NCI-H1092 treated with DMSO at 0.1 percent for 48 hours (cell line): ENCODE results near the gene KCTD2.
A peak's percentile ranks its signal among the peaks of the same experiment; 100 is the strongest.

Experiments used
- DNase-seq: peaks from one replicate; lab custom pipeline; 2025; lab: John Stamatoyannopoulos, UW

KCTD2 gene

DNA sequence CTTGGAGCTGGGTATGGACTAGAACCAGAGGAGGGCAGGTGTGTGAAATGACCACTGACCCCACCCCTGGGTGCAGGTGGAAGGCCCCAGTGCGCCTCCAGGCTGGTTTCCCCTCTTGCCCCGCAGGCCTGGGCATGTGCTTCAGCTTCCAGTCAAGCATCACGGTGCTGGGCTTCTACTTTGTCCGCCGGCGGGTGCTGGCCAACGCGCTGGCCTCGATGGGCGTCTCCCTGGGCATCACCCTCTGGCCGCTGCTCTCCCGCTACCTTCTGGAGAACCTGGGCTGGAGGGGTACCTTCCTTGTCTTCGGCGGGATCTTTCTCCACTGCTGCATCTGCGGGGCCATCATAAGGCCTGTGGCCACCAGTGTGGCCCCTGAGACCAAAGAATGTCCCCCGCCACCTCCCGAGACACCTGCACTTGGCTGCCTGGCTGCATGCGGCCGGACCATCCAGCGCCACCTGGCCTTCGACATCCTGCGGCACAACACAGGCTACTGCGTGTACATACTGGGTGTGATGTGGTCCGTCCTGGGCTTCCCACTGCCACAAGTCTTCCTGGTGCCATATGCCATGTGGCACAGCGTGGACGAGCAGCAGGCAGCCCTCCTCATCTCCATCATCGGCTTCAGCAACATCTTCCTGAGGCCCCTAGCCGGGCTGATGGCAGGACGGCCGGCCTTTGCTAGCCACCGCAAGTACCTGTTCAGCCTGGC is 53.0 kb downstream of the KCTD2 start:
- no peak for DNase-seq

GRCh38 chr17:75102385-75102821 is 55.4 kb downstream of the KCTD2 start:
- no peak for DNase-seq

GRCh38 chr17:75103601-75104554 is 56.9 kb downstream of the KCTD2 start:
- DNase-seq, result no peak

GRCh38 chr17:75105126-75106080 is 58.4 kb downstream of the KCTD2 start:
- DNase-seq, result peak; percentile 46

GRCh38 chr17:75108193-75108592 is 61.2 kb downstream of the KCTD2 start:
- DNase-seq, result no peak

GRCh38 chr17:75109046-75109406 is 62.0 kb downstream of the KCTD2 start:
- DNase-seq, result no peak

DNA sequence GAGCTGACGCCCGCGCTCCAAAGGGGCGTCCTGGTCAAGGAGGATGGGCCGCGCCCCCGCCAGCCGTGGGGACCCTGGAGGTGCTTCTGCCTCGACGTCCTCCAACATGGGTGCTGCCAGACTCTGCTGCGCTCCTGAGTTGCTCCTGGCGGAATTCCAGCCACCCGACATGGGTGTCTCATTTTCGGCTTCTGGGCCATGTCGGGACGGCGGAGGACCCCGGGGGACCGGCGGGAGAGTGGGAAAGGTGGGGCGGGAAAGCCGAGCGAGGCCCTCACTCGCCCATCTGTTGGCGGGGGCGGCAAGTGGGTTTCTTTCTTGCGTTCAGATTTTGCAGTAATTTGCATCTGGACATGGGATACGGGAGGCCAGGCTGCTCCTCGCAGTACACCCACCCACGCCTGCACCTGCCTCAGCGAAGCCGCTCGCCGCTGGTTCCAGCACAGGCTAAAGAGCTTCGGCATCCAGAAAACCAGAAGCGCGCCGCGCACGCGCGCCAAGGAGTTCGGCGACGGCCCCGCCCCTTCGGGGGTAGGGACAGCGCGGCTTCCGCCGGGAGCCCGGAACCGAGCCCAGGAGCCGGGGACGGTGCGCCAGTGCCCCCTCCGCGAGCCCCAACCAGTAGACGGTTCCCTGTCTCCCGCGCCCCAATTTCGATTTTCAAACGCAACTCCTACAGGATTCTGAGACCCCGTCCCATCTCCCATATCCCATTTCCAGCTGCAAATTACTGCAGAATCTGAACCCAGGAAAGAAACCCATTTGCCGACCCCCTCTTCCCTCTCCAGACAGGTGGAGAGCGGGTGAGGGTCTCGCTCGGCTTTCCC is 62.6 kb downstream of the KCTD2 start, which contains the start of gene ARMC7:
TSS of gene ARMC7 (plus strand) at position 563 of the 827 bp plus-strand sequence. CDS start 320 bp downstream, outside the sequence.
- peak; percentile 85 for DNase-seq

DNA sequence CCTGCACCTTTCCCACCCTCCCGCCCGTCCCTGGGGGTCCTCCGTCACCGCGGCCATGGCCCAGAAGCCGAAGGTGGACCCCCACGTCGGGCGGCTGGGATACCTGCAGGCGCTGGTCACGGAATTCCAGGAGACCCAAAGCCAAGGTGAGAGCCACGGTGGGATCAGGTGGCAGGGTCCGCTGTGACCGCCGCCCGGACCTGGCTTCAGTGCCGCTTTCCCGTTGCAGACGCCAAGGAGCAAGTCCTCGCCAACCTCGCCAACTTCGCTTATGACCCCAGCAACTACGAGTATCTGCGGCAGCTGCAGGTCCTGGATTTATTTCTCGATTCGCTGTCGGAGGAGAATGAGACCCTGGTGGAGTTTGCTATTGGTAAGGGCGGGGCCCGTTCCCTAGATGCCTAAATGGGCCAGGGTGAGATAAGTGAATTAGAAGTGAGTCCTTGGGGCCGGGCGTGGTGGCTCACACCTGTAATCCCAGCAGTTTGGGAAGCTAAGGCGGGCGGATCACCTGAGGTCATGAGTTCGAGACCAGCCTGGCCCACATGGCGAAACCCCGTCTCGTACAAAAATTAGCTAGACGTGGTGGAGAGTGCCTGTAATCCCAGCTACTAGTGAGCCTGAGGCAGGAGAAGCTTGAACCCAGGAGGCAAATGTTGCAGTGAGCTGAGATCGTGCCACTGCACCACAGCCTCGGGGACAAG is 63.4 kb downstream of the KCTD2 start:
- DNase-seq, result no peak

- no peak for DNase-seq
These were observed 64.8 kb downstream of the KCTD2 start for GRCh38 chr17:75111777-75112335.

DNA sequence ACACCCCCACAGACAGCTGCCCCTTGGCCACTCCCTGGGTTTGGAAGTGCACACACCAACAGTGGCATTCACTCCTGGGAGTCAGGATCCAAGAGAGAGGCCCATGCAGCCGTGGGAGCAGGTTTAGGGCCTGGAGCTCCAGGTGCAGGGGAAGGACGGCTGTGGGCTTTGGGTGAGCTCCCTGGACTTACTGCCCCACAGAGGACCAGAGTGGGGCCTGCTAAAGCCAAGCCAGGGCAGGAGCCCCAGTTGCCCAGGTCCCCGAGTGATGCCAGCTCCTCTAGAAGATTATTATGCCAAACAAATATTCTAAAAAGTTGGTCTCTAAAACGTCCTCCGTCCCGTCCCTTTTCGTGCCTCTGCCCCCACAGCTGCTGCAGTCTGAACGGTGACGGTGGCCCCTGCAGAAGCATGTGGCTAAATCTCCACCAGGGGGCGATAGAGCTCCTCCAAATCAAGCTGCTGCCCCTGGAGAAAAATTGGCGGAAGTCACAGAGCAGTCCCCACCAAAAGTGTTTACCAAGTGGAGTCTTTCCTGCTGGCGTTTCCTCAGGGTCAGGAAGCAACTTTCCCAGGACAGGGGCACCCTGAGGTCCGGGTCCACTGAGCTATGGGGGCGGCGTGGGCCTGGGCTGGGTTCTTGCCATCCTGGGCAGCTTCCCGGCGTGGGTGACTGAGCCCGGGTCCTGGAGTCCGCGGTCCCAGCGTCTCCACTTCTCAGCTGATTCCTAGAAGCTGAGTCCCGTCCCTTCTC is 67.0 kb downstream of the KCTD2 start:
- DNase-seq, result peak; percentile 80

DNA sequence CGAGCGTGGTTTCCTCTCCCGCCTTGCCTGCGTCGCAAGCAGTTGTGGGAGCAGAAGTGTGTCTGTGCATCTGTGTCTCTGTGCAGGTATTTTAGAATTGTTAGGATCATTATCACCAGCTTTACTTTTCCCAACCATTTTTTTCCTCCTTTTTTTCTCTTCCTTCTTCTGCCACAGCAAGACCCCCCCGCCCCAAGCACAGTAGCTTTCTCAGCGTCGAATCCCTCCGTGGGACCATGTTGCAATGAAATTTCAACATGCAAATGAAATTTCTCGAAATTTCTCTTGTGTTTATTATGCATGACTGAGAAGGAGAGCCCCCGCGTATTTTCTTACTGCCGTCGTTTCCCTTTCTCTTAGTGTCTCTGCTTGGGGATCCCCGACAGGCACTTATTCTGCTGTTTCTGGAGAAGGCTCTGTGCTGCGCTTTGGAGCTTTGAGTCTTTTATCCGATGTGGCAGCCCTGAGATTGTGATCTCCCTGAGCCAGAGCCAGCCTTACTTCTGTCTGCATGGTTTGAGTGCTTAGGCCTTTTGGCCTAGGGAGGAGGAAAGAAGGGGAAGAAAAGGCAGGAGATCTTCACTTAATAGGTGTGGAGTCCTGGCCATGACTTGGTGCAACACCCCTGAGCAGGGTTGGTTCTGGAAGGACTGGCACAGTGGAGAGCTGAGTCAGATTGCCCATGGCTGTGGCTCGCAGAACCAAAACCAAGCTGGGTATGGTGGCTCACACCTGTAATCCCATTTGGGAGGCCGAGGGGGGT is 67.7 kb downstream of the KCTD2 start:
- no peak for DNase-seq
